Skeletal muscle cell (primary cell): ENCODE data around the gene MGAT4A.

ENCODE experiments used
- DNase-seq: peaks from one replicate; pipeline ENCODE4 v3.0.0-alpha.2; 2010; ENCODE audit warnings: low read depth
- H3K4me3 ChIP-seq: 2 replicates; pipeline ENCODE4 v1.5.1; 2011; ENCODE audit warnings: low read depth, mild to moderate bottlenecking, control low read depth, low read length, moderate library complexity

MGAT4A gene

DNA sequence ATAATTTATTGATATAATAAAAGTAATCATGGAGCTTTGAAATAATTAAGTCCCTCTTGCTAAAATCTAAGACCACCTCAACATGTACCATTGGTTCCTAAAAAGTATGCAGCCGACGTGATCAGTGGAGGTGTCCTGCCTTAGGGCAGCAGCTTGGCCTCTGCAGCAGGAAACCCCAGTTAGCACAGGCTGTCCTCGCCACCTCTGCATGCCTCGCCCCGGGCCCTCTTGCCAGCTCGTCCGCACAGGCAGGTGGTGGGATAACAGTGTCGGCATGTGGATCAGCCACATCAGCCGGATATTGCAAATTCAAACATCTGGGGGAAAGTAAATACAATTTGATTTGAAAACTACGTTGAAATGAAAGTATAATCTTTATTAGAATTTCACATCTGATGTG, 145.5 kb downstream of the MGAT4A start:
- H3K4me3 ChIP-seq = no peak overlapping the region
- DNase-seq = no peak

DNA sequence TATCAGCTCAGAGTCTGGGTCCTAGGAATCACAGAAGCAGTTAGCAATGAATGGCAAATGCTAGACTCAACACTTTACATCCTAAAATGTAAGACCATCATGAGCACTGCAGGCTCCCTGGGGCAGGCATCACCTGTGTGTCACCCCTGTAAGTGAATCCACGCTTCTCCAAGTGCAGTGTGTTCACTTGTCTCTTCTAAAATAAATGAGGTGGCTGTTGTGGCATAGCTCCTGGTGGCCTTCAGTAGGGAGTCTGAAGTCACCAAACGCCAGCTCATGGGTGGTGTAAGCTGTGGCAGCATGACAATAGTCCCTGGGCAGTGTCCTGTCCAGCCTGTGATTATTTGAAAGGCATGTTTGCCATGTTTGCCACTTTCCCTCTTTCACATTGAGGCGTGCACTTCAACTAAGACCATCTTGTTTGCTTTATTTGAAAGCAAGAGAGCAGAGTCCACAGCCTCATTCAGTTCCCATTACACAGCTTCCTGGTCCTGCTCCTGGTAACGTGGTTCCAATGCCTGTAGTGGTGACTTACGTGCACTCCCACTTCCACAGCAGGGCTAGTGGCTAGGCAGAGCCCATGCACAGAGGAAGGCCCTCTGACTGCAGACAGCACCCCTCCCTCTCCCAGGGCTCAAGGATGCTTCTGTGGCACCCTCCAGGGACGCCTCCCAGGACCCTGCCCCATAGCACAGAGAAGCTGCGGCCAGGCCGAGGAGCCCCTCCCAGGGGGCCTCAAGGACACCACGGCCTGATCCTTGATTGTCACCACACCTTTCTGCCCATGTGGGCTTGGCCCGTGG, 146.9 kb downstream of the MGAT4A start:
- no peak overlapping the region for H3K4me3 ChIP-seq
- DNase-seq = no peak

DNA sequence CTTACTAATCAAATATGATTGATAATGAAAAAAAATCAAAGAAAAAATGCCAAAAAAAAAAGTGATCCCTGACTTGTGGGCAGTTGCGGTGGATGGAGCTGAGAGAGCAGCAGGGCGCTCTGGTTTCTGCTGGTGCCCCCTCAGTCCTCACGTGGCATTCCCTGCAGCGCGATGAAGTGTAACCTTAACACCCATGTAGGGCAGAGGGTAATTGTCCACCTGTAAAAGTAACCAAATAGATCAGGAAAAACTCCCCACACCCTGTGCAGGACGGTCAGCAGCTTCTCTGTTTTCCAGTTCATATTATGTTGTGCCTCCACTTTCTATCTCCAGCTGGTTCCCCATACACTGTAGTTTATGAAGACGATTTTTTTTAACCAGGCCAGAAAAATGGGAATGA, 147.7 kb downstream of the MGAT4A start:
- DNase-seq = no peak

DNA sequence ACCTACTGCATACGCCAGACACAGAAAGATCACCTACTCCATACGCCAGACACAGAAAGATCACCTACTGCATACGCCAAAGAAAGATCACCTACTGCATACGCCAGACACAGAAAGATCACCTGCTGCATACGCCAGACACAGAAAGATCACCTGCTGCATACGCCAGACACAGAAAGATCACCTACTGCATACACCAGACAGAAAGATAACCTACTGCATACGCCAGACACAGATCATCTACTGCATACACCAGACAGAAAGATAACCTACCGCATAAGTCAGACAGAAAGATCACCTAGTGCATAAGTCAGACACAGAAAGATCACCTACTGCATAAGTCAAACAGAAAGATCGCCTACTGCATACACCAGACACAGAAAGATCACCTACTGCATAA, 148.4 kb downstream of the MGAT4A start:
- DNase-seq = no peak
- no peak overlapping the region for H3K4me3 ChIP-seq

More for the DNA sequence above, 147.7 kb downstream of the MGAT4A start:
- no peak overlapping the region for H3K4me3 ChIP-seq

DNA sequence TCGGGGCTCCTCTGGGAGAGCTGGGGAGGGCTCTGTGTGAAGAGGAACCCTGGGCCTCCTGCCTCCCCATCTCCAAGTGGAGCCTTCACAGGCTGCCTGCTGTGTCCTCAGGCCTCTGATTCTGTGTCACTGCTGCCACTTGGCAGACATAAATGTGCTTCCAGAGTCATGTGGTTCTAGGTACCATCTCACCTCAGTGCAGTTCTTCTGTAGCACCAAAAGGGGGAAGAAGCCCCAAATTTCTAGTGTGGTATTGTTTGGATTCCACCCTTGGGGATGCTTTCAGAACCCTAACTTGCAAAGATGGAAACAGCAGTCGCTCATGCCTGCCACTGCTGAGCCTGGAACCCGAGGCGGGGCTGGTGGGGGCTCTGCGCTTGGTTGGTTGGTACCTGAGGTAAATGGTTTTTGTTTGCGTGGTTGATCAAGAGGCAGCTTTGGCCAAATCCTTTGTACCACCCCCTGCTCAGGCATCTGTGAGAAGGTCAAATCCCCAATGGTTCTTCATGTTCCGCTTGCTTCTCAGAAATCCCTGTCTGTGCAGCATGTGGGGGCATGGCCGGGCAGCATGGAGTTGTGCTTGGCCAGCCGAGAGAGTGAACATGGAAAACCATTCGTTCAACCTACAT, 150.2 kb downstream of the MGAT4A start:
- no peak overlapping the region for H3K4me3 ChIP-seq
- no peak for DNase-seq

DNA sequence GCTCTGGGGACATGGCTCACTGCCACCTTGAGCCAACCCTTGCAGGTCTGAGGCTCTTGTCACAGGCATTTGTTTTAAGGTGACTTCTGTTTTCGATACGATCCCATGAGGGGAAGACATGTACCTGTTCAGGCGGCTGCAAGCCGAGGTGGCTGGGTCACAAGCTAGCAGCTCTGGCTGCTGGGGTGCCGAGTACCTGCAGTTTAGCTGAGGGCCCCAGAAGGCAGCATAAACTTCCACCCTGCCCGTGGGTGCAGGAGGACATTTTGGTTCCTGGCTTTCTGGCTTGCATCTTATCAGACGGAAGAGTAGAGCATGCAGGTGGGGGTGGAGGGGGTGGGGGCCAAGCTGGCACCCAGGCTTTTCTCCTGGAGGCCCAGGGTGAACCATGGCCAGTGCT, 151.0 kb downstream of the MGAT4A start:
- no peak for DNase-seq

DNA sequence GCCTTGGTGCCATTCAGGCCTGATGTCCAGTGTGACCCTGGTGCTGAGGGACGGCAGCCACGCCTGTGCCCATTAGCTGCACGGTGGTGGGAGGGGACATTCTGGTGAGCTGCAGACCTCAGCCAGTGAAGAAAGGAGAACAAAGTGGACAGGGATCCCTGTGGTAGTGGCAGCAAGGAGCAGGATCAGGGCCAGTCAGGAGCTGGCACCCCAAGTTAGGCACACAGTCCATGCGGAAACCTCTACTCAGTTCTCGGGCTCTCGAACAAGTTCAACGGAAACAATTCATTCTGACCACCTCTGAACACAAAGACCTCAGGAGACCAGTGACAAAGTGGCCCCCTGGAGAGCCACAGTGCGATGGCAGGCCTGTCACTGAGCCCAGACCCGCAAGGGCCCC, 152.7 kb downstream of the MGAT4A start:
- no peak for DNase-seq
- H3K4me3 ChIP-seq = no peak overlapping the region

More for the DNA sequence above, 151.0 kb downstream of the MGAT4A start:
- no peak overlapping the region for H3K4me3 ChIP-seq

DNA sequence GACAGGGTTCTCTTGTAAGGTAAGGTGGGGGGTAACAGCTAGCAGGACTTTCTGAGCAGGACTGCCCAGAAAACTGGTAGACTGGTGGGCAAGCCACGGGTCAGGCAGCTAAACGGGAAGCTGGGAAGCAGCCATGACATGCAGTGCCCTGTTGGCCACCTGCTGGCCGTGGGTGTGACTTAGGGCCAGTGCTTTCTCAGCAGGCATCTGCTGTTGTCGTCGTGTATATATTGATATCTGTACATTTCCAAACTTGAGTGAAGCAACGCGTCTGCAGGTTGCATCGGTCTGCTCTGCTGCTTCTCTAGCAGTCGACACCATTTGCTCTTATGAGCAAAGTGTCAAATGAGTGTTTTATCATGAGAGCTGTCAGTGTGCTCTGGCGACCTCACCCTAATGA, 153.6 kb downstream of the MGAT4A start:
- no peak overlapping the region for H3K4me3 ChIP-seq
- no peak for DNase-seq

DNA sequence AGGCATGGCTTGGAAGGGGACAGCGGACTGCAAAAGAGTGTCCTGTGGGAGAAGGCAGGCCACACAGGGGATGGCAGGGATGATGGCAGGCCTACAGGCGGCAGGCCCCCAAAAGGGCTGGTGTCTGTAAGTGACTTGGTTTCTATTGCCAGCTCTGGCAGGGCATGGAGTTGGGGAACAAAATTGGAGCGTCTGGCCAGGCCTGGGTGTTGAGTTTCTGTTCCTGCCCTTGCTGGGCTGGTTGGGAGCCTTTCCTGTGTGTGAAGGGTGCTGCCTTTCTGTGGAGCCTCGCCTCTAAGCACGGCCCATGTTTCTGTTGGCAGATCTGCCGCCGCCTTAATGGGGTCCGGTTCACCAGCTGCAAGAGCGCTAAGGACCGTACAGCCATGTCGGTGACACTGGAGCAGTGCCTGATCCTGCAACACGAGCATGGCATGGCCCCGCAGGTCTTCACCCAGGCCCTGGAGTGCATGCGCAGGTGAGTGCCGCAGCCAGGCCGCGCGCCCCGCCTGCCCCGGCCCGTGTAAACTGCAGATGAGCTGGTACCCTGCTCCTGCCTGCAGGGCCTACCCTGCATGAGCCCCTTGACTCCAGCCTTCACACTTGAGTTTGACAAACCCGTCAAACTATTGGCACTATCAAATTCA, 154.1 kb downstream of the MGAT4A start:
- DNase-seq = no peak
- no peak overlapping the region for H3K4me3 ChIP-seq

DNA sequence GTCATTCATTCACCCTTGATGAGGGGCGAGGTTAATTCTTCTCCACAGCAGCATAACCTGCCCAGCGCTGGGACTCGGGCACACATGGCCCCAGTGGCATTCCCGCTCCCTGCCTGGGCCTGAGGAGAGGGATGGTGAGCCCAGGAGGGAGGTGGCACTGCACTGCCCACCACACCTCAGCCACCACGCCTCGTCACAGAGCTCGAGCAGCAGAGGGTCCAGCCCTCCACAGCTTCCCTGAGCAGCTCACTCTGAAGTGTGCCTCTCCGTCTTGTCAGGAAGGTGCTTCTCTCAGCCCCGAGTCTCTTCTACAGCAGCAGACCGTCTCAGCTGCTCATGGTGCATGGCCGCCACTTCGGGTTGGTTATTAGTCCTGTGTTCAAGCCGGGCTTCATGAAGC, 157.5 kb downstream of the MGAT4A start:
- DNase-seq = no peak
- no peak overlapping the region for H3K4me3 ChIP-seq

DNA sequence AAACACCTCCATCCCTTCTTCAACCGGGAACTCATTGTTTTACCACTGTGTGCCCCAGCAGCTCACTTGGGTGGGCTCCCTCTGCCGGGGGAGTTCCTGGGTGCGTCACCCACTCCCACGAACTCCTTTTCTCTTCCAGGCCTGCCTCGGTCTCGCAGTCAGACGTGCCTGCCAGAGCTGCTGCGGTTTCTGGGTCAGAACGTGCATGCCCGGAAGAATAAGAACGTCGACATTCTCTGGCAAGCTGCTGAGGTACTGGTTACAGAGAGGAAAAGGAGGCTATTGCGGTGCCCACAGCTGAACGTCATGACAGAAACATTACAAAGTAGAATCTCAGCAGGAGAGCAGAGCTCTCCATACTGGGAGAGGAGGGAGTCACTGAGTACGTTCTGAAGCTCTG, 158.3 kb downstream of the MGAT4A start:
- no peak for DNase-seq
- no peak overlapping the region for H3K4me3 ChIP-seq

DNA sequence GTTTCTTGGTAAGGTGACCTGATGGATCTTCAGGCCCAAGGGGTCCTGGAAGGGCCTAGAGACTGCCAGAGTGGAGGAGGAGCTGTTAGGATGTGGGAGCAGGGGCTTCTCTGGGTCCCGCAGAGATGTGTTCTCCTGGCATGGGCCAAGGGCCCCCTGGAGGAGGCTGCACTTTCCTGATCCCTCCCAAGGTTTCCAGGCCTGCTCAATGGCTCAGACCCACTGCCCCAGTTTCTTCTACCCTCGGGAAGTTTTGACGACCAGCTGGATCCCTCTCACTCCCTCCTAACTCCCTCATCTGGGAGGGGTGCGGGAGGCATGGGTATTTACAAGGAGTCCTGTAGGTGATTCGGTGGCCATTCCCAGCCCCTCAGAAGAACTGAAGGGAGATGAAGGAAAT, 158.7 kb downstream of the MGAT4A start:
- H3K4me3 ChIP-seq = no peak overlapping the region
- DNase-seq = no peak

DNA sequence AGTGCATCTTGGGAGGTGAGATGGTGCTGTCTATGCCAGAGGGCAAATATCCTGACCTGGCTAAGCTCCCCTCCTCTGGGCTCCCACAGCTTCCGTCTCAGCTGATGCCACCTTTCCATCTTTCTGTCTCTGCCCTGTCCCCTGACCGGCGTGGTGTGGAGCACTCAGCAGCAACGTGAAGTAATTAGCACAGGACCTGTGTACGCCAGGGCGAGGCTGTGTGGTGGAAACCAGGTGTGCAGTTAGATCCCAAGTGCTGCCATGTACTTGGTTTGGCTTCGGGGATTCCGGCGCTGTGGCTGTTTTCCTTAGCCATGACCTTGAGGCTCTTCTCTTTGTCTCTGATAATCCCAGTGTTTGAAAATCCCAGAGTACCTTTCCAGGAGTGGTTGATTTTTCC, 159.1 kb downstream of the MGAT4A start:
- H3K4me3 ChIP-seq = no peak overlapping the region
- DNase-seq = no peak

DNA sequence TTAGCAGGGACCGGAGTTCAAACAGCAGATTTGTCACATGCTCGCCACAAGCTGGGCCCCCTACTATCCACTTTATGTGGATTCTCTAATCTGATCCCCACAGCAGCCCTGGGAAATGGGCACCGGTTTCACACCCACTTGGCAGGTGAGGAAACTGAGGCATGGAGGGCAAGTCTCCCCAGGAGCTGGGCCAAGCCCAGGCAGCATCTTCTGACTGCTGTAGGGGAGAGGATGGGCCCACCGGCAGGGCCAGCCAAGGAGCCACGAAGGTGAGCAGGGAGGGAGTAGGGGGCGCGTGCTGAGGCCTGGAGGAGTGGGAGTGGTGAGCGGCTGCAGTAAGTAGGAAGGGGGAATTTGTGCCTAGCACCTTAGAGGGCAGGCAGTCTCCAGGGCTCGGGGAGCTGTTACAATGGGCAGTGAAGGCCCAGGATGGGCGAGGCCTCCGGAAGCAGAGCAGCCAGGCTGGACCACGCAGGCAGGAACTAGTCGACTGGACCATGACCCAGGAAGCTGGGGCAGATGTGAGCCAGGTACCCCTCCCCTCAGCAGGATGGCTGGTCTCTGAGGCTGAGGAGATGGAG, 159.7 kb downstream of the MGAT4A start:
- DNase-seq = no peak
- no peak overlapping the region for H3K4me3 ChIP-seq

DNA sequence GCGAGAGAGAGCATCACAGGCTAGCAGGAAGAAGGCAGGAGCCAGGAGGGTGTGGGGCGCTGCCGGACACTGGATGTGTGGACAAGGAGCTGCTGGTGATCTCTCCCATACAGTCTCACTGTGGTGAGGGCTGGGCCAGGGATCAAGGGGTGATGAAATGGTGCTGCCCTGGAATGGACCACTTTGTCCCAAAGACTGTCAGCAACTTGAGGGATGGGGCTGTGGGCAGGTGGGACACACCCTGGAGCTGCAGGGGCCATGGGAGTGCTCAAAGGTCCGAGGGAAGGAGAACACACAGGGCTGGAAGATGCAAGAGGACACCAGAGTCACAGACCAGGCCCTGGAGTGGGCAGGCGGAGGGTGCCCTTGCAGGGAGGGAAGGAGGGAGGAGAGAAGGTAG, 160.6 kb downstream of the MGAT4A start:
- no peak for DNase-seq

DNA sequence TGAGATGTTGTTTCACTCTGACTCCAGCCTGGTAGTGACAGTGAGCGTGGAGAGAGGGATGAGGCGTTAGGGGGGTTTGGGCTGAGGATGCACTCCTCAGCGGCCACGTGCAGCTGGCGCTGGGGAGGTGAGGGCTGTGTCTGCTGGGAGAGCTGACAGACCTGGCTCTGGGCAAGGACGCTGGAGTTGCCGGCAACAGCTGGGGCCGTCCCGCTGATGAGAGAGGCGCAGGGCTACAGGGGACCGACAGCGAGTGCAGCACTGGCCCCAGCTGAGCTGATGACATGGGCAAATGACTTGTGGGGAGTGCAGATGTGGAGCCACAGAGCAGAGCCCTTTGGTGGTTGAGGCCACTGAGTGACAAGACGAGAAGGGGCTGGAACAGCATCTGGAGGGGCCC, 161.0 kb downstream of the MGAT4A start:
- no peak for DNase-seq
- H3K4me3 ChIP-seq = no peak overlapping the region

More for the DNA sequence above, 160.6 kb downstream of the MGAT4A start:
- H3K4me3 ChIP-seq = no peak overlapping the region

DNA sequence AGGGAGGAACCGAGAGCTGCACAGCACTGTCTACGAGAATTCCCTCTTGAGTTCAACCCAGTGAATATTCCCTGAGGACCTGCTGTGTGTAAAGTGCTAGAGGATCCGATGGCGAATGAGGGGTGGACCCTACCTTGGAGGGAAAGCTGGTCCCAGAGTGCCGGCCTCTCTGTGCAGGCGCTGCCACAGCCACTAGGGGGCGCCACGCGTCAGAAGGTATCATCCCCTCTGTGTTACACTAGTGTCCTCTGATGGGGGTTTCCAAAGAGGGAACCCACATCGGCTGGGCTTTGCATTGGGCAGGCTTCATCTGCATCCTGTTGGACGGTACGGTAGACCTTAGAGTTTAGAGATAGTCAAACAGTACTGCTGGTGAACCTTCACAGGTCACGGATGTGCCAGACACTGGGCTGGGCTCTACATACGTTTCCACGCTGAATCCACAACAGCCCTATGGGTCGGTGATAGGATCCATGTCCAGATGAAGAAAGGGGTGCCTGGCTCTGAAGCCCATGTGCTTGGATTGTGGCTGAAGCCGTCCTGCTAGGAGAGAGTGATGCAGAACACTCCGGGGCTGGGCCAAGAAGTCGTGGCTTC, 161.6 kb downstream of the MGAT4A start:
- H3K4me3 ChIP-seq = no peak overlapping the region
- no peak for DNase-seq
